HCT116 (cell line): ENCODE data around the gene VMAC. TPM values are rescaled to one million over a fixed set of nuclear protein-coding genes. Genes with fewer than 3 reads are reported as not detected.

Experiments used
- ATAC-seq: fragments of 200-7000 bp; cut with Tn5 transposase; 2 replicates; pipeline ENCODE4 v1.9.1; 2020; ENCODE audit warnings: mild to moderate bottlenecking, moderate library complexity
- BruUV-seq: library from RNA; stranded (reverse); fragments of 400-500 nt; replicated peaks from 2 replicates; lab custom pipeline; 2021; lab: Mats Ljungman, UMichigan
- CTCF ChIA-PET: fragments of 300-600 bp; sonication (Branson Sonifier 250); formaldehyde crosslinking; loops from one replicate; lab custom pipeline; 2021; ENCODE audit warnings: antibody characterized with exemption; lab: Charles Lee
- POLR2A ChIA-PET: fragments of 300-600, 350-600 bp; sonication (Branson Sonifier 250); formaldehyde crosslinking; loops from one replicate; lab custom pipeline; 2021; ENCODE audit warnings: antibody characterized with exemption; lab: Charles Lee
- RAD21 ChIA-PET, 2 experiments: fragments of 300-600 bp; sonication (Branson Sonifier 250); formaldehyde crosslinking; loops; one replicate each; lab custom pipeline; 2023; ENCODE audit warnings: low total read pairs in 2 of 2; ENCODE audit not compliant: uncharacterized antibody in 2 of 2, unreplicated experiment in 2 of 2, low non-redundant PET in 1 of 2; lab: Charles Lee
- DNase-seq: peaks from one replicate; pipeline ENCODE4 v3.0.0-alpha.2; 2010; ENCODE audit warnings: low read depth, low spot score
- H2AFZ ChIP-seq: fragments of 200-600 bp; shearing (Covaris generic), sonication (generic); 2 replicates; pipeline ENCODE4 v1.6.1; 2017; ENCODE audit warnings: low read depth, mixed run types, mixed read lengths, antibody characterized with exemption, low read length; ENCODE audit not compliant: poor library complexity, severe bottlenecking
- H3K27ac ChIP-seq: 2 replicates; pipeline ENCODE4 v1.5.1; 2012; ENCODE audit warnings: low read depth, low read length
- H3K27me3 ChIP-seq: fragments of 200-600 bp; sonication (generic); 2 replicates; pipeline ENCODE4 v1.6.1; 2016; ENCODE audit warnings: mixed run types, low read length, mixed read lengths; ENCODE audit not compliant: insufficient read depth
- H3K36me3 ChIP-seq, 2 experiments: fragments of 200-500 bp in 1 of 2; fragments of 200-600 bp in 1 of 2; sonication (Bioruptor generic) in 1 of 2; sonication (generic) in 1 of 2; 2 replicates each; pipeline versions ENCODE4 v1.5.1 to v1.6.1; 2014 to 2016; ENCODE audit warnings: low read length in 2 of 2, inconsistent platforms in 1 of 2, mixed read lengths in 1 of 2, mixed run types in 1 of 2; ENCODE audit not compliant: insufficient read depth in 2 of 2, control insufficient read depth in 1 of 2
- H3K4me1 ChIP-seq, 2 experiments: fragments of 200-600 bp in 1 of 2; sonication (generic) in 1 of 2; 2 replicates each; pipeline versions ENCODE4 v1.5.1 to v1.6.1; 2012 to 2017; ENCODE audit warnings: low read length in 2 of 2, inconsistent platforms in 1 of 2, mild to moderate bottlenecking in 1 of 2, mixed read lengths in 1 of 2, mixed run types in 1 of 2, moderate library complexity in 1 of 2; ENCODE audit not compliant: insufficient read depth in 2 of 2, control insufficient read depth in 1 of 2
- H3K4me2 ChIP-seq: fragments of 200-600 bp; sonication (generic); 2 replicates; pipeline ENCODE4 v1.6.1; 2017; ENCODE audit warnings: mixed run types, low read length, mixed read lengths
- H3K4me3 ChIP-seq, 2 experiments: fragments of 200-600 bp in 1 of 2; sonication (generic) in 1 of 2; replicated peaks in 1 of 2; 2 replicates each; pipeline ENCODE4 v1.5.1; 2011 to 2016; ENCODE audit warnings: low read length in 2 of 2, control low read depth in 1 of 2, low read depth in 1 of 2, mild to moderate bottlenecking in 1 of 2, mixed read lengths in 1 of 2, mixed run types in 1 of 2
- H3K79me2 ChIP-seq: fragments of 200-600 bp; sonication (generic); 2 replicates; pipeline ENCODE4 v1.6.1; 2017; ENCODE audit warnings: mild to moderate bottlenecking, mixed run types, low read length, moderate library complexity, mixed read lengths; ENCODE audit not compliant: insufficient read depth
- H3K9ac ChIP-seq: fragments of 200-600 bp; sonication (generic); 2 replicates; pipeline ENCODE4 v1.6.1; 2016; ENCODE audit warnings: low read length, mixed read lengths
- H3K9me2 ChIP-seq: fragments of 200-600 bp; sonication (generic), shearing (Covaris generic); 2 replicates; pipeline ENCODE4 v1.6.1; 2017; ENCODE audit warnings: mixed run types, mild to moderate bottlenecking, moderate library complexity; ENCODE audit not compliant: insufficient read depth
- H3K9me3 ChIP-seq, 2 experiments: fragments of 200-500 bp in 1 of 2; fragments of 200-600 bp in 1 of 2; sonication (Bioruptor generic) in 1 of 2; sonication (generic) in 1 of 2; 2 replicates each; pipeline ENCODE4 v1.6.1; 2014 to 2017; ENCODE audit warnings: low read length in 2 of 2, mixed read lengths in 2 of 2, inconsistent platforms in 1 of 2, low read depth in 1 of 2, mild to moderate bottlenecking in 1 of 2, mixed run types in 1 of 2, moderate library complexity in 1 of 2; ENCODE audit not compliant: control insufficient read depth in 1 of 2, insufficient read depth in 1 of 2
- H4K20me1 ChIP-seq: fragments of 200-600 bp; sonication (generic), shearing (Covaris generic); 2 replicates; pipeline ENCODE4 v1.6.1; 2017; ENCODE audit warnings: mixed run types, mild to moderate bottlenecking, moderate library complexity; ENCODE audit not compliant: insufficient read depth
- CBX3 ChIP-seq: IDR thresholded peaks from 2 replicates; pipeline ENCODE4 v1.6.1; 2012; ENCODE audit warnings: low read depth
- EGR1 ChIP-seq: IDR thresholded peaks from 2 replicates; pipeline ENCODE4 v1.6.1; 2012; ENCODE audit warnings: low read depth
- EZH2 ChIP-seq: fragments of 200-600 bp; sonication (generic); IDR thresholded peaks from 2 replicates; pipeline ENCODE4 v1.6.1; 2017; ENCODE audit warnings: antibody characterized with exemption, mixed run types
- JUND ChIP-seq: IDR thresholded peaks from 2 replicates; pipeline ENCODE4 v1.6.1; 2012
- POLR2A ChIP-seq: IDR thresholded peaks from 2 replicates; pipeline ENCODE4 v1.7.0; 2011; ENCODE audit warnings: borderline replicate concordance; ENCODE audit not compliant: insufficient read depth, insufficient read length; ENCODE audit errors: extremely low read depth
- RAD21 ChIP-seq: IDR thresholded peaks from 2 replicates; pipeline ENCODE4 v1.6.1; 2012; ENCODE audit warnings: low read depth, mild to moderate bottlenecking
- REST ChIP-seq: IDR thresholded peaks from 2 replicates; pipeline ENCODE4 v1.6.1; 2012; ENCODE audit warnings: low read depth
- SRF ChIP-seq: IDR thresholded peaks from 2 replicates; pipeline ENCODE4 v1.6.1; 2012; ENCODE audit warnings: low read depth
- YY1 ChIP-seq: IDR thresholded peaks from 2 replicates; pipeline ENCODE4 v1.6.1; 2011; ENCODE audit warnings: low read length, low read depth, moderate library complexity, mild to moderate bottlenecking; ENCODE audit not compliant: insufficient replicate concordance; ENCODE audit errors: extremely low read depth
- intact Hi-C: fragments of 100-400 bp; cut with micrococcal nuclease; formaldehyde crosslinking; loops from 2 replicates; pipeline ENCODE4 v1.10.0; 2022
- total RNA-seq: library from RNA; stranded (reverse); gene quantifications from one replicate; pipeline ENCODE4 v1.2.1, GENCODE V29; 2021; ENCODE audit not compliant: unreplicated experiment
- TF ChIP-seq, protein P1 (sequence below): IDR thresholded peaks from 2 replicates; pipeline ENCODE4 v1.6.1; 2012

The VMAC gene
- total RNA-seq, 1 experiment from 2014 or later, result 2.1 TPM

GRCh38 chr19:5865772-5866171, 38.9 kb upstream of the VMAC start:
- ChIA-PET RAD21 (no interaction called here), CTCF (no interaction called here)
- no peak overlapping the region for H3K9ac ChIP-seq
- H3K27ac ChIP-seq, result no peak overlapping the region
- DNase-seq, result no peak
- TF ChIP-seq JUND (no peak), EGR1 (no peak), EZH2 (no peak), POLR2A (no peak), YY1 (no peak), REST (no peak), SRF (no peak), CBX3 (no peak), RAD21 (no peak)
- TF ChIP-seq, protein P1, sequence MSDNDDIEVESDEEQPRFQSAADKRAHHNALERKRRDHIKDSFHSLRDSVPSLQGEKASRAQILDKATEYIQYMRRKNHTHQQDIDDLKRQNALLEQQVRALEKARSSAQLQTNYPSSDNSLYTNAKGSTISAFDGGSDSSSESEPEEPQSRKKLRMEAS, result no peak
- TF ChIP-seq, all 23 proteins: peak for 0
- H3K27me3 ChIP-seq, result no peaks in the 10 kb centered on the region
- POLR2A ChIA-PET, result no interaction called here
- H3K4me2 ChIP-seq, result no peak overlapping the region
- no peaks in the 10 kb centered on the region for H3K9me3 ChIP-seq
- no peaks in the 10 kb centered on the region for H3K9me2 ChIP-seq
- intact Hi-C loops, result no loop called here
- no peak overlapping the region for H2AFZ ChIP-seq
- no peak overlapping the region for H3K4me3 ChIP-seq
- no peaks in the 10 kb centered on the region; a peak in 1 of 4 replicates for H3K4me1 ChIP-seq
- no peaks in the 10 kb centered on the region for H3K36me3 ChIP-seq
- no peaks in the 10 kb centered on the region for H4K20me1 ChIP-seq
- no peaks in the 10 kb centered on the region for H3K79me2 ChIP-seq
- no peak for ATAC-seq
- BruUV-seq, result no TSS peak
